Glomerular endothelial cell (primary cell): ENCODE data around the gene SMARCD1. TPM values are rescaled to one million over a fixed set of nuclear protein-coding genes. Genes with fewer than 3 reads are reported as not detected.

Experiments used
- DNase-seq: peaks from one replicate; pipeline ENCODE4 v3.0.0-alpha.2; 2011; ENCODE audit warnings: low read depth, low spot score; ENCODE audit errors: extremely low read depth
- total RNA-seq: library from RNA; depleted of rRNA; stranded (reverse); fragments of >200 nt; gene quantifications from 2 replicates; pipeline ENCODE4 v1.2.3, GENCODE V29; 2015

Gene SMARCD1
- 101 and 109 TPM in 2 replicates for total RNA-seq

DNA sequence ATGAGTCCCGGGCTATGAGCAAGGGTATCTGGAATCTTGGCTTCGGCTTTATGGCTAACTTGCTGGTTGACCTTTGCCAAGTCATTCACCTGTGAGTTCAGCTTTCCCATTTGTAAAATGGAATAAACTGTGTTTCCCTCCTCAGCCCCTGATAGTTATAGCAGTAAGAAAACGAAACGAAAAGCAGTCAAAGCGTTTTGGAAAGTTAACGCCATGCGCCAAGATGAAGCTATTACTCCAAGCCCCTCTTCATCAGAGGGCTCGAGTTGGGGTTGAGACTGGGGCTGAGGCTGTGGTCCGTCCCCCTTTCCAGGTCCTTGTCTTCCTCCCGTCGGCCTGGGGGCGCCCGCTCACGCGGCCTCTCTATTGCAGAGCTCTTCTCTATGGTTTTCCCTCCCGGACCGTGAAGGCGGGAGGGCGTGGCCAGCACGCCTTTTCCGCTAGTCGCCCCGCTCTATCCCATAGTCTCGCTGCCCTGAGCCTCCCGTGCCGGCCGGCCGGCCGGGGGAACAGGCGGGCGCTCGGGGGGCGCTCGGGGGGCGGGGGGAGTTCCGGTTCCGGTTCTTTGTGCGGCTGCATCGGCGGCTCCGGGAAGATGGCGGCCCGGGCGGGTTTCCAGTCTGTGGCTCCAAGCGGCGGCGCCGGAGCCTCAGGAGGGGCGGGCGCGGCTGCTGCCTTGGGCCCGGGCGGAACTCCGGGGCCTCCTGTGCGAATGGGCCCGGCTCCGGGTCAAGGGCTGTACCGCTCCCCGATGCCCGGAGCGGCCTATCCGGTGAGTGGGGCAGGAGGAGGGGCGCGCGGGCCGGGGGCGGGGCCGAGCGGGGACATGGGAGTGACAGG is at the start of gene SMARCD1:
Gene SMARCD1, plus strand, starts transcription at position 568 of the 840 bp plus-strand sequence. Its CDS starts 28 bp downstream, at position 596.
- no peak for DNase-seq

DNA sequence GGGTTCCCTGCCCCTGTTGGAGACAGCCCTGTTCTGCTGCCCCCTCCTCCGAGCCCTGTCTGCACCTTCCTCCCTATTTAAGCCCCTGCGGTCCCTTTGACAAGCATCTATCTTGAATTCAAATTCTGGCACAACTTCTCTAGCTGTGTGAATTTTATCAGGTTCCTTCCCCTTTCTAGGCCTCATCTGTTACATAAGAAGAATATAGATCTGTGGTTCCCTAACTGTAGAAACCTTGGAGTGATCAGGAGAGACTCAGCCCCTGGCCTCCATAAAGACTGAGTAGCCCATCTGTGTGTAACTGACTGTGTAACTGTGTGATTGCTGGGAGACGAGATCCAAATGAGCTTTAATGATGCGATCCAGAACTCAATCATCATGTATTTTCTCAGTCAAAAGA is 46.8 kb upstream of the SMARCD1 start:
- no peak for DNase-seq

DNA sequence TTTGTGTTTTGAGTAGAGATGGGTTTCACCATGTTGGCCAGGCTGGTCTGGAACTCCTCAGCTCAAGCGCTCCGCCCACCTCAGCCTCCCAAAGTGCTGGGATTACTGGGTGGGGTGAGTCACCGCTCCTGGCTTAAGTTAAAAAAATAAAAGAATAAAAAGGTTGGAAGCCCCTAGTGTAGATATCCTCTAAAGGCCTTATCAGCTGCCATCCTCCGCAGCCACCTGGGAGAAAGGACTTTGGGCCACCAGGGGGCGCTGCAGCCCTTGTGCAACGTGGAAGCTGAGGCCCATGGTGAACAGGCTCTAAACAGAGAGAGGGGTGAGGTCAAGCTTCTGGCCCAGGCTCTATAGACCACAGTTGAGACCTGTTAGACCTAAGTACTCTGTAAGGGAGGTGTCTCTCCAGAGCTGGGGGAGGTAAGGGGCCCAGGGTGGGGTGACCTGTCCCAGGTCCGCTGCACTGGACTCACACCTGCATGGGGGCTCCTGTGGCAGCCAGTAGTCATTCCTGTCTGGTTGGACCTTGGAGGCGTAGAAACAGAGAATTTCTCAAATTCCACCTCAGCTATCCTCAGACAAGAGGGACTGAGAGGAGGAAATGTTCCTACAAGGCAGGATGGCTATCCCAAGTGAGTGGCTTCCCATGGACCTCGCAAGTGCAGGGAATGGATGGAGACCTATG is 45.8 kb upstream of the SMARCD1 start:
- no peak for DNase-seq

- DNase-seq = no peak
Measured at GRCh38 chr12:50040657-50041056, 44.5 kb upstream of the SMARCD1 start.

DNA sequence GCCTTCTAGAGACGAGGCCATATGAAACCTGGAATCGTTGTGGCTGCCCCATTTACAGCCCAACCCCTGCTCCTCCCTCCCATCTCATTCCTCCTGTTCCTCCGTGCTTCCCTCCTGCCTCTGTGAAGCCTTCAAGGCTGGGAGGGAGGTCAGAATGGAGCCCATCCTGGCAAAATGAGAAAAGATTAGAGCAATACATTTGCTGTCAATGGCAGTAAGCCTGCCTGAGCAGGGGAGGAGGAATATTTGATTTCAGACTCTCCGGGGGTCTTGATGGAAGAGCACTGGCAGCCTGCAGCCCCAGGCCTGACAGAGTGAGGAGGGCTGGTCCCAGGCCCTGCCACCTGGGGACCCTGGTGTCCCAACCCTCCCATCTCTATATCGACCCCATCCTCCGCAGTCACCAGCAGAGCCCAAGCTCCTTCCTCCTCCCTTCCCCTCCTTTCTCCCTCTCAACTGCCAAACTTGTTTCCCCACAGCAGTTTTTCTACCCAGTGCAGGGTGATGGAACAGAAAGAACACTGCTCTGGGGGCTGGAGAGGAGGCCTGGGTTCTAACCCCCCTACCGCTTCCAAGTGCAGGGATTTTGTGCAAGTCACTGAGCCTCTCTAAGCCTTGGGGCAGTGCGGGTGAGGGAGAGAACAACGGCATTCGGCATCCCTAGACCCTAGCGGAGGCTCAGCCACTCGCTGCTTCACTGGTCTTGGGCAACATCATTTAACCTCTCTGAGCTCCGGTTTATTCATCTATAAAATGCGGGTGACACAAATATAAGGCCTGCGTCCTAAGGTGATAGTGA is 43.9 kb upstream of the SMARCD1 start:
- no peak for DNase-seq

DNA sequence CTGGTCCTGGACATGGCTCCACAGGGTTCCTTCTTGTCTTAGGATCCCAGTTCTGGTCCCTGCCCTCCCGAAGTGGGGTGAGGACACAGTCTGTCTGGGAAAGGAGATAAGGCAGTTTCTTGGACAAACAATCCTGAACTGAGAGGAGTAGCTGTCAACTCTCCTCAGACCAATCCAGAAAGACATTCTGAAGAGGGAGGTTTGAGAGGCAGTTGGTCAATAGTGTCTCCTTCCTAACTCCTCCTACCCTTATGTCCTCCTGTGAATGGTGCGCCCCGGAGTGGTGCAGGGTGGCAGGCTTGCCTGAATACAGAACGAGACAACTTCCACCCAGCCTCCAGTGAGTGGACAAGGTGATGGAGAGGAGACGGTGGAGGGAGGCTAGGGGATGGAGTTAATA is 43.2 kb upstream of the SMARCD1 start:
- no peak for DNase-seq

GRCh38 chr12:50042693-50043092 is 42.4 kb upstream of the SMARCD1 start:
- no peak for DNase-seq

DNA sequence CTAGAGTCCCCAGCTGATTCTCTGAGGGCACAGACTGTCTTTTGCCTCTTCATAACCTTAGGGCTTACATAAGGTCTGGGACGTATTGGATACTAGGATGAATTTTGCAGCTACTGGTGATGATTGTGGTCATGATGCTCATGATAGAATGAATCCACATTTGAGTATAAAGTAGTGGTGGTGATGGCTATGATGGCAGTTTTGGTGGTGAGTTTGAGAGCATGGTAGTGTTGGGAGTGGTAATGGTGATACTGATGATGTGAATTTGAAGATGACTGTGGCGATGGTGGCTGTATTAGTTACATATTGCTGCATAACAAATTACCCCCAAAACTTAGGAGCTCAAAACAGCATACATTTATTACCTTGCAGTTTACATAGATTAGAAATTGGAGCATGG is 41.8 kb upstream of the SMARCD1 start:
- DNase-seq = no peak

- no peak for DNase-seq
Measured at GRCh38 chr12:50043854-50044253, 41.3 kb upstream of the SMARCD1 start.

DNA sequence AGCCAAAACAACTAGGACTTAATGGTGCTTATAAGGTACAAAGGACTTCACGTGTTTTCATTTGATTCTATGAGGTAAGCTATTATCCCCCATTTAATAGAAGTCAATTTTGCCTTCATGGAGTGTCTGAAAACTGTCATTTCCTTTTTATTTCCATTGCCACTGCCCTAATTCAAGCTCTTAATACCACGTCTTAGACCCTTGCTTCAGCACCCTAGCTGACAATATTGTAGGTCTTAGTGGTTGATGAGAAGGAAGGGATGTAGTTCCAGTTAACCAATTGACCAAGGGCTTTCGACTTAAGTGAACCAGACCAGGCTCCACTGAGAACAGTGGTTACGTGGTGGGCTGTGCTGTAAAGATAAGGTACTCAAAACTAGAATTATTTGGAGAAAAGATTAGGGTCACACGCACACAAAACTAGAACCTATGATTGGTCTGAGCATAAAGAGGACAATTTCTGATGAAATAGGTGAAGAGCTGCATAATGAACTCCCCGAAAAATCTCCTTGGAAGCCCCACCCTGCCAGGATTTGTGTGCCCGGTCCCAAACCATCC is 37.4 kb upstream of the SMARCD1 start:
- DNase-seq = no peak

DNA sequence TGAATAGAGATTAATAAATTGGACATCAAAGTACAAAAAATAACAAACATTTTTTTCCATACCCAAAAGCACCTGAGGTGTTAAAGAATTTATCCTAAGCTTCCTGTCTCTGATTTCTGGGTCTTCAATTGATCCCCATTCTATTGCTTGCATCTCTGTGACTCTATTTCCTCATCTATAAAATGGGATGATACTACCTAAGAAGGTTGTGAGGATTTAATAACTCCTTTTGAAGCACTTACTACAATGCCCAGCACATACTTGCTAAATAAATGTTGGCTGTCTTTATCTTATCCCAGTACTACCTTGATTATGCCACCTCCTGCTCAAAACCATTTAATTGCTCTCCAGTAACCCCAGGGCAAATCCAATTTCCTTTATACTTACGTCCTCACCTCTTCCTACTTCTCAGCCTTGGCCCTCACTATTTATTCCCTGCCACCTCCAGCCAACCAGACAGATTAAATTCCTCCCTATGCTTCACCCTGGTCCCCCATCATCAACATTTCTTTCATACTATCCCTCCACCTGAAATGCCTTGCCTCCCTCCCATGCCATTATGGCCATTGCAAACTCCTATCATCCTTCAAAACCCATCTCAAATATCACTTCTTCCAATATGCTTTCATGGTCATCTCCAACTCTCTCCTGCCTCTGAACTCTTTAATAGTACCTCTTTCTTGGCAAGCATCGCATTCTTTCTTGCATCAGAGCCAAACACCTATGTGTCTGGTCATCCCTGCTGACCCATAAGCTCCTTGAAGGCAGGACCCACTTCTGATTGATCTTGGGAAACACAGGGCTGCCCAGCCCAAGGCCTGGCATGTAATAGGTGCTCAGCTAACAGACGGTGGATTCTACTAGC is 35.7 kb upstream of the SMARCD1 start:
- DNase-seq = no peak

GRCh38 chr12:50050119-50050385 is 35.1 kb upstream of the SMARCD1 start:
- DNase-seq = no peak

- DNase-seq = no peak
Measured at GRCh38 chr12:50050410-50051098, 34.6 kb upstream of the SMARCD1 start.

DNA sequence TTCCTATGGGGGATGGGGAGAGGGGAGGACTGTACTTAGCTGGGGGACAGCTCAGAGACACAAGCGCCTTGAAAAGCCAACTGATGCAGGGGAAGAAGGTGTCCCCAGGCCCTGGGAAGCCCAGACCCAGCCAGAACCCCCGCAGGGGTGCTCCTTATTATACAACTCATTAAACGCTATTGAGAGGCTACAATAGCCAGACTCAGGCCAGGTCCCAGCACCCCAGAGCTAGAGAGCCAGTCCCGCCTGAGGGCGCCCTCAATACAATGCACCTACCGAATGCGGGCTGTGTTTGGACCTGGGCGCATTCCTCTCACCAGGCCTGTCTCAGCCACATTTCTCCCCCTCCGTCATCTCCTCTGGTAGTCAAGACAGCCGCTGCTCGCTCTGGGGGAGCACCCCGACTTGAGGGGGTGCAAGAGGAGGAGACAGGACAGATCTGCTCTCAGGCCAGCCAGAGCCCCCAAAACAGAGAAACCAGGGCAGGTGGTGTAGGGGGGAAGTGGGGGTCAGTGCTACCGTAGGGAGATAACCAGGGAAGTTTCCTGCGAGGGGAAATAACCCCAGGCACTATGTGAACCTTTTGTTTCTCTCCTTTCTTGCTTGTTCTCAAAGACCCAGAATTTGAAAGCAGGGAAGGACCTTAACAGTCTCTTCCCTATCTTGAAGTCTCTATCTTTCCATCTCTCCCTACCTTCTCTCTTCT is 33.9 kb upstream of the SMARCD1 start:
- DNase-seq = no peak

DNA sequence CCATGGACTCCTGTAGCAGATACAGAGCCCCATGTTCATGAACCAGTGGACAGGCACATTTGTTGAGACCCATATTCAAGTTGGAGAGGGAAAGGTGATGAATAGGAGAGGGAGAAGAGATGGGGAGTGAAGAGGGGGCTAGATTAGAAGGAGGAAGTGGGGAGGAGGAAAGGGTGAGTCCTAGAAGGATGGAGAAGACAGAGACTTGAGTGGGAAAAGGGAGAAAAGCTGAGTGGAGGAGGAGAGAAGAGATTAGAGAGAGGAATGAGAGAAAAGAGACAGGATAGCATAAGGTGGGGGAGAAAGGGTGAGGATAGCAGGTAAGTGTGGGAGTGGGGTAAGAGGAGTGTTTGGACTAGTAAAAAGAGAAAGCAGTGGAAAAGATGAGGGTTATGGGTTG is 32.6 kb upstream of the SMARCD1 start:
- no peak for DNase-seq

- DNase-seq = no peak
Measured at GRCh38 chr12:50052964-50053363, 32.2 kb upstream of the SMARCD1 start.

DNA sequence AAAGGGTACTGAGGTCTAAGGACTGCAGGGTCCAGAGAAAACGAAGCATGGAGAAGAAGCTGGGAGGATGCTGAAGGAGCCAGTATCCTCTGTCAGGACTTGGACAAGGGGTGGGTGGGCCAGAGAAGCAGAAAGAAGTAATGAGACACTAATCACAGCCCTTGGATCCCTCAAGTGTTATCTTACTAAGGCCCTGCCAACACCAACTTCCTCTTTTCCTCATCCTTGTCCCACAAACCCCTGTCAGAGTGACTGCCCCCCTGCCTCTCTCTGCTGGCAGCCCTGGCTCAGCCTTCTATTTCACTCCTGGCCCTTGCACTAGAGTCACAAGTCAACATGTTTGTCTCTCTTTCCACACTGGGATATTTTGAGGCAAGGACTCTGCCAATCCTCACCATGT is 31.6 kb upstream of the SMARCD1 start:
- no peak for DNase-seq

DNA sequence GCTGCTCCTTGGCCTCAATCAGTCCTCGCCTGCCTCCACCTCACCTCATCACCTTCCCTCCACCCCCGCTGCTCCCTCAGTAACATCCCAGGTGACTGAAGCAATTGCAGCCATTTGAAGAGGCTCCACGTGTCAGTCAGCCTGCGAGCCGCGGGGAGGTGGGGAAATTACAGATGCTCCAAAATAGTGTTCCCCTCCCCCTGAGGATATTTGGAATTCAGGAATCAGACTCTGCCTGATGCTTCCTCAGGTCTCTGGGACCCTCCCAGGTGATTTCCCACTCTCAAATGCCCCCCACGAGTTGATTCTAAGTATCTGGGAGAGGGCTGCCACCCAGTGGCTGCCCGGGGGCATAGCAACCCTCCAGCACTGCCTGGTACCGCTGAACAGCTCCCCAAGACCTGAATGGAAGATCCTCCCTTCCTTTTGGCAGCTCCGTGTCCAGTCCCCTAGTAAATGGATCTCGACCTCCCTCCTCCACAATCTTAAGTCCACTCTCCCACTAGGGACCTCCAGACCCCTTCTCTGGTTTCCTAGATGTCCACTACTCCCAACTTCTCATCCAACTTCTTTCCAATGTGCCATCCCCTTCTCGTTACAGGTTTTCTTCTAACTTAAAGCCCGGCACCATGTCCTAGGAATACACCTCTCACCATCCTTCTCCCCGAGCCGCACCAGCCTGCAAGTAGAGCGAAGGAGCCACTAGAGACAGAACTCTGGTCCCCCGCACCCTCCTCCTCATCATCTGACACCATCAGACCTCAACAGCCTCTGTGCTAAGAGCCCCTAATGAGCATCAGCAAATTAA is 29.1 kb upstream of the SMARCD1 start:
- DNase-seq = no peak

GRCh38 chr12:50056639-50056976 is 28.5 kb upstream of the SMARCD1 start:
- DNase-seq = no peak
